Measurements from ENCODE around the gene WHAMM. TPM values are rescaled to one million over a fixed set of nuclear protein-coding genes. Genes with fewer than 3 reads are reported as not detected.

The WHAMM gene
- total and polyA plus RNA-seq, 2 of the 4 experiments (the other 2 are of a cell fraction), result 1.4 to 4.1 TPM

DNA sequence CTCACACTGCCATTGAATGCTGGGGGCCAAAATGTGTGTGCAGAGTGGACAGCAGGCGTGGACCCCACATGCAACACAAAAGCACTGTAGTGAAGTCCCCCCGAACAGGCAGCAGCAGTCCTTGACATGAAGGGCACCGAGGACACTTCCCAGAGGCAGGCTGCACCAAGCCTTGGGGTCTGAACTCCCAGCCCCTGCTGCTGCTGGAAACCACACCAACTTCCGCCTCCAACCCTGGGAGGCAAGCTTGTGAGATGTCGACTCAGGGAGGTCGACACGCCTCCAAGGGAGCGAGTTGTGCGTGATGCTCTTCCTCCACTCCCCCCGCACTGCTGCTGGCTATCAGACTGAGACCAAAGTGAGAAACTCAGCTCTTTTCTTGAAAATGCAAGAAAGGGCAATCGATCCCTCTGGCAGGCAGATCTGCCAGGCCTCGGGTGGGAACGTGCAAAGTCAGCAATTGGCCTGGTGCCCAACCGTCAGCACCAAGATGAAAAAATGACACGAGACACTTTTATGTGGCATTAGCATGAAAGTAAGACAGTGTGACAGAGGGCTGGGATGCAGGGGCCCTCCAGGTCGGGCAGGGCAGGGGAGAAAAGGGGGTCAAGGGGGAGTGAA, 43.6 kb downstream of the WHAMM start:
- DNase-seq, result no peak
- dilution Hi-C loops (cut with HindIII; ENCODE audit: low sequenced_read_pairs, unreplicated experiment), result no loop called here
- no peak overlapping the region for H3K9ac ChIP-seq (ENCODE audit: low read depth, low read length)
- no peak overlapping the region for H3K4ac ChIP-seq (ENCODE audit: low read depth, low read length)
- H2BK120ac ChIP-seq (ENCODE audit: low read depth, low read length), result no peak overlapping the region
- H3K9me1 ChIP-seq (ENCODE audit: insufficient read depth, low read length), result no peaks in the 10 kb centered on the region; the same call in 1 of the 2 replicates
- in situ Hi-C loops (cut with MboI; ENCODE audit: low sequenced_read_pairs), result no loop called here
- no peak overlapping the region for H2BK5ac ChIP-seq (ENCODE audit: low read depth, low read length, poor library complexity, severe bottlenecking)
- POLR2A ChIA-PET (ENCODE audit: unreplicated experiment), result no interaction called here
- no peak overlapping the region for H4K91ac ChIP-seq (ENCODE audit: insufficient read depth, low read depth, low read length)
- no peak overlapping the region for H3K27ac ChIP-seq (ENCODE audit: insufficient read depth, low read length)
- no TSS peak for BruUV-seq (replicated peaks)
- 18% methylated on average over 3 of the region's 16 CpGs; no CpG with 5 or more reads in 1 of the 2 experiments for WGBS, 2 experiments (ENCODE audit: extremely low coverage in 2 of 2, insufficient read length in 1 of 2)
- no peaks in the 10 kb centered on the region for H4K20me1 ChIP-seq (ENCODE audit: insufficient read depth, low read length)
- no peaks in the 10 kb centered on the region for H3K27me3 ChIP-seq (ENCODE audit: control insufficient read depth, insufficient read depth, low read length)
- H3K56ac ChIP-seq (ENCODE audit: extremely low read depth, insufficient read depth, low read length), result no peak overlapping the region
- H3K79me1 ChIP-seq (ENCODE audit: low read depth in 1 of 2, low read length in 2 of 2), result no peaks in the 10 kb centered on the region
- intact Hi-C loops (cut with micrococcal nuclease), result loop anchor here (10.0 kb wide), 1 partner anchor 102 kb away; the partner anchor contains the start of gene HOMER2
- CTCF ChIA-PET, result no interaction called here
- ATAC-seq (ENCODE audit: low read depth), result no peak
- no peaks in the 10 kb centered on the region for H3K36me3 ChIP-seq (ENCODE audit: control insufficient read depth, insufficient read depth, low read length)
- no peak overlapping the region for H2AK5ac ChIP-seq (ENCODE audit: low read depth, low read length)
- H2BK20ac ChIP-seq (ENCODE audit: low read depth, low read length), result no peak overlapping the region
- H3K18ac ChIP-seq (ENCODE audit: low read depth, low read length), result no peak overlapping the region
- no peaks in the 10 kb centered on the region for H3K9me3 ChIP-seq (ENCODE audit: control insufficient read depth, insufficient read depth, low read length)
- H4K5ac ChIP-seq (ENCODE audit: low read depth, low read length), result no peak overlapping the region
- H3K4me1 ChIP-seq (ENCODE audit: control insufficient read depth, insufficient read depth, low read length), result peaks cover 9% of the 10 kb centered on the region; the same call in 1 of the 2 replicates
- no peak overlapping the region for H2AFZ ChIP-seq (replicated peaks; ENCODE audit: low read length, poor library complexity)
- H3K4me2 ChIP-seq (ENCODE audit: low read depth, low read length), result no peak overlapping the region
- no peak overlapping the region for H3K23ac ChIP-seq (ENCODE audit: low read depth, low read length)
- no peak overlapping the region for H2BK15ac ChIP-seq (ENCODE audit: low read depth, low read length)
- no peak overlapping the region for H3K4me3 ChIP-seq (ENCODE audit: insufficient read depth, low read depth, low read length)
- H4K8ac ChIP-seq (ENCODE audit: low read depth in 2 of 2, low read length in 2 of 2), result no peak overlapping the region
- no peak for TF ChIP-seq POLR2A (IDR thresholded peaks at IDR 0.05; ENCODE audit: low read depth, low read length)
- peak; percentile 42; the same call in 1 of the 2 replicates for TF ChIP-seq MAFK (IDR thresholded peaks at IDR 0.05; ENCODE audit: low read depth, low read length)
- H3K14ac ChIP-seq (replicated peaks; ENCODE audit: low read depth, low read length), result no peak overlapping the region
- H2AK9ac ChIP-seq (replicated peaks; ENCODE audit: low read depth, low read length, poor library complexity), result no peak overlapping the region
